MM.1S (cell line): Measurements from ENCODE around the gene ATP6V1B1.

ENCODE experiments used
- DNase-seq: peaks from one replicate; pipeline ENCODE4 v3.0.0-alpha.2; 2015
- H2AFZ ChIP-seq: fragments of 300-600 bp; sonication (generic); 2 replicates; pipeline ENCODE4 v1.6.0; 2016; ENCODE audit warnings: antibody characterized with exemption, low read length
- H3F3A ChIP-seq: fragments of 300-600 bp; sonication (generic); 2 replicates; pipeline ENCODE4 v1.6.1; 2016; ENCODE audit warnings: mild to moderate bottlenecking, antibody characterized with exemption, low read length, moderate library complexity, mixed read lengths; ENCODE audit not compliant: insufficient read depth
- H3K27ac ChIP-seq: fragments of 300-600 bp; sonication (generic); 2 replicates; pipeline ENCODE4 v1.5.1; 2016; ENCODE audit warnings: mild to moderate bottlenecking, low read length
- H3K27me3 ChIP-seq: fragments of 300-600 bp; sonication (generic); replicated peaks from 2 replicates; pipeline ENCODE4 v1.6.0; 2016; ENCODE audit warnings: low read length; ENCODE audit not compliant: insufficient read depth
- H3K36me3 ChIP-seq: fragments of 300-600 bp; sonication (generic); replicated peaks from 2 replicates; pipeline ENCODE4 v1.6.1; 2016; ENCODE audit warnings: mild to moderate bottlenecking, low read length, mixed read lengths; ENCODE audit not compliant: insufficient read depth
- H3K4me1 ChIP-seq: fragments of 300-600 bp; sonication (generic); 2 replicates; pipeline ENCODE4 v1.6.1; 2016; ENCODE audit warnings: low read length, mixed read lengths
- H3K4me2 ChIP-seq: fragments of 300-600 bp; sonication (generic); 2 replicates; pipeline ENCODE4 v1.6.0; 2016; ENCODE audit warnings: low read depth, low read length
- H3K4me3 ChIP-seq: fragments of 300-600 bp; sonication (generic); 2 replicates; pipeline ENCODE4 v1.5.1; 2016; ENCODE audit warnings: low read length, mixed read lengths
- H3K79me2 ChIP-seq: fragments of 300-600 bp; sonication (generic); 2 replicates; pipeline ENCODE4 v1.6.1; 2016; ENCODE audit warnings: mixed run types, low read length, mixed read lengths
- H3K9ac ChIP-seq: fragments of 300-600 bp; sonication (generic); 2 replicates; pipeline ENCODE4 v1.6.1; 2016; ENCODE audit warnings: low read length, mixed read lengths
- H3K9me2 ChIP-seq: fragments of 300-600 bp; sonication (generic); replicated peaks from 2 replicates; pipeline ENCODE4 v1.6.1; 2016; ENCODE audit warnings: mild to moderate bottlenecking, low read length, mixed read lengths; ENCODE audit not compliant: insufficient read depth
- H3K9me3 ChIP-seq: fragments of 300-600 bp; sonication (generic); replicated peaks from 2 replicates; pipeline ENCODE4 v1.6.1; 2016; ENCODE audit warnings: mild to moderate bottlenecking, low read length, mixed read lengths; ENCODE audit not compliant: insufficient read depth
- H4K20me1 ChIP-seq: fragments of 300-600 bp; sonication (generic); 2 replicates; pipeline ENCODE4 v1.6.1; 2016; ENCODE audit warnings: mild to moderate bottlenecking, low read length, moderate library complexity, mixed read lengths; ENCODE audit not compliant: insufficient read depth
- EZH2 ChIP-seq: fragments of 300-600 bp; sonication (generic); optimal IDR thresholded peaks from 2 replicates; pipeline ENCODE3; 2017; ENCODE audit warnings: low read depth, mild to moderate bottlenecking, antibody characterized with exemption, low read length, mixed read lengths
- EZH2phosphoT487 ChIP-seq: fragments of 300-600 bp; sonication (generic); IDR thresholded peaks from 2 replicates; pipeline ENCODE4 v1.6.1; 2018; ENCODE audit warnings: antibody characterized with exemption, low read length
- TF ChIP-seq, protein P1 (sequence below): fragments of 300-600 bp; sonication (generic); IDR thresholded peaks from 2 replicates; pipeline ENCODE4 v1.5.1; 2016; ENCODE audit warnings: antibody characterized with exemption, low read length, mixed read lengths

The ATP6V1B1 gene

DNA sequence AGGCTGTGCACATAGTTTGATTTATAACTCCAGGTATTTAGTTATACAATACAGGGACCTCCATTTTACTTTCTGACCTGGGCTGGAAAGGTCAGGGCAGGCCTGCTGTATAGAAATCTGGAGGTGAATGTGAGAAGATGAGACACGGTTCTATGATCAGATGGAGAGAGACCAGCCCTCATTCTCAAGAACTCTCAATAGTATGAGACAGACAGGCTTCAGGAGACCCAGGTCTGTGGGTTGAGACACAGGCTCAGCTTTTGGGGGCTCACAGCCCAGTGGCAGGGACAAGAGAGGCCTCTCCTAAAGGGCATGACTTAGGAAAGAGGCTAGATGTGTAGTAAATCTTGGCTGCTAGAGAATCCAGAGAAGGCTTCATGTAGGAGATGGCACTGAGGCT, 719 bp upstream of the ATP6V1B1 start:
- H3K4me2 ChIP-seq, result no peak overlapping the region
- no peak for TF ChIP-seq EZH2phosphoT487
- no peak for TF ChIP-seq EZH2
- TF ChIP-seq, protein P1, sequence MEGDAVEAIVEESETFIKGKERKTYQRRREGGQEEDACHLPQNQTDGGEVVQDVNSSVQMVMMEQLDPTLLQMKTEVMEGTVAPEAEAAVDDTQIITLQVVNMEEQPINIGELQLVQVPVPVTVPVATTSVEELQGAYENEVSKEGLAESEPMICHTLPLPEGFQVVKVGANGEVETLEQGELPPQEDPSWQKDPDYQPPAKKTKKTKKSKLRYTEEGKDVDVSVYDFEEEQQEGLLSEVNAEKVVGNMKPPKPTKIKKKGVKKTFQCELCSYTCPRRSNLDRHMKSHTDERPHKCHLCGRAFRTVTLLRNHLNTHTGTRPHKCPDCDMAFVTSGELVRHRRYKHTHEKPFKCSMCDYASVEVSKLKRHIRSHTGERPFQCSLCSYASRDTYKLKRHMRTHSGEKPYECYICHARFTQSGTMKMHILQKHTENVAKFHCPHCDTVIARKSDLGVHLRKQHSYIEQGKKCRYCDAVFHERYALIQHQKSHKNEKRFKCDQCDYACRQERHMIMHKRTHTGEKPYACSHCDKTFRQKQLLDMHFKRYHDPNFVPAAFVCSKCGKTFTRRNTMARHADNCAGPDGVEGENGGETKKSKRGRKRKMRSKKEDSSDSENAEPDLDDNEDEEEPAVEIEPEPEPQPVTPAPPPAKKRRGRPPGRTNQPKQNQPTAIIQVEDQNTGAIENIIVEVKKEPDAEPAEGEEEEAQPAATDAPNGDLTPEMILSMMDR, result no peak

DNA sequence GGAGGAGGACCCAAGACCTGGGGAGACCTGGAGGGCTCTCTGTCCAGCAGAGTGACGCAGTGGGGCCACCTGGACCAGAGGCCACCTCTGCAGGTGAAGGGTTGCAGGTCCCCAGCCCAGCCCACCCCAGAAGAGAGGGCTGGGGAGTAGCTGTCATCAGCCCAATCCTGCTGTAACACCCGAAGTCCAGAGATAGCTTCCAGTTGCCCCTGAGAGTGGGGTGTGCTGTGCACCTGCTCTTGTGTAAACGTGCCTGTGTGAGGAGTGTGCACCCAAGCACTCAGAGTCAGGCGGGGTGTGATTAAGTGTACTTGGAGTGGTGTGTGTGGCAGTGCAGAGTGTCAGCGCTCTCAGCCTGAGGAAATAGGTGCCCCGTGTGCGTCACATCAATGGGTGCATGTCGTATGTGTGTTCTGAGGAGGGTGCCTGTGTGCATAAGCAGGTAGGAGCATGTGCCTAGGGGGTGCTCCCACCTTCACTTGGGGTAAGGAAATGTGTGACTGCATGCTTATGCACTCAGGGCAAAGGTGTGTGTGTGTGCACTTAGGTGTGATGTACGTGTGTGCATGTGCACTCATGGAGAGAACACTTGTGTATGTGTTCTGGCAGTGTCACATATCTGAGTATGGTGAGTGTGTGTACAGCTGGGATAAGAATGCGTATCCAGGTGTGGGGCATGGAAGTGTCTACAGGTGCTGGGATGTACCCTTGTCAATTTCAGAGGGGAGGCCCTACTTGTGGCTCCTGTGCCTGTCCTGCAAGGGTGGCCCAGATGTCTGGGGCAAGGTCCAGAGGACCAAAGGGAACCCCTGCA, 672 bp downstream of the ATP6V1B1 start:
- no peak for DNase-seq
- Histone ChIP-seq H3K9me2 (no peaks in the 10 kb centered on the region), H3K9ac (no peak overlapping the region), H4K20me1 (no peaks in the 10 kb centered on the region), H3K27me3 (no peaks in the 10 kb centered on the region), H2AFZ (no peak overlapping the region), H3K9me3 (no peaks in the 10 kb centered on the region), H3K79me2 (no peaks in the 10 kb centered on the region), H3F3A (no peaks in the 10 kb centered on the region), H3K4me3 (no peak overlapping the region), H3K4me1 (no peaks in the 10 kb centered on the region), H3K27ac (no peak overlapping the region), H3K36me3 (no peaks in the 10 kb centered on the region), H3K4me2 (no peak overlapping the region)
- TF ChIP-seq EZH2 (no peak), EZH2phosphoT487 (no peak)
- TF ChIP-seq, protein P1, result no peak

More for the DNA sequence above, 719 bp upstream of the ATP6V1B1 start:
- Histone ChIP-seq H3K9me3 (no peaks in the 10 kb centered on the region), H3K27me3 (no peaks in the 10 kb centered on the region), H3K9me2 (no peaks in the 10 kb centered on the region), H3K4me3 (no peak overlapping the region), H3K4me1 (no peaks in the 10 kb centered on the region), H3K36me3 (no peaks in the 10 kb centered on the region), H3K79me2 (no peaks in the 10 kb centered on the region), H3F3A (no peaks in the 10 kb centered on the region), H3K27ac (no peak overlapping the region), H2AFZ (no peak overlapping the region), H4K20me1 (no peaks in the 10 kb centered on the region), H3K9ac (no peak overlapping the region)
- DNase-seq, result no peak

DNA sequence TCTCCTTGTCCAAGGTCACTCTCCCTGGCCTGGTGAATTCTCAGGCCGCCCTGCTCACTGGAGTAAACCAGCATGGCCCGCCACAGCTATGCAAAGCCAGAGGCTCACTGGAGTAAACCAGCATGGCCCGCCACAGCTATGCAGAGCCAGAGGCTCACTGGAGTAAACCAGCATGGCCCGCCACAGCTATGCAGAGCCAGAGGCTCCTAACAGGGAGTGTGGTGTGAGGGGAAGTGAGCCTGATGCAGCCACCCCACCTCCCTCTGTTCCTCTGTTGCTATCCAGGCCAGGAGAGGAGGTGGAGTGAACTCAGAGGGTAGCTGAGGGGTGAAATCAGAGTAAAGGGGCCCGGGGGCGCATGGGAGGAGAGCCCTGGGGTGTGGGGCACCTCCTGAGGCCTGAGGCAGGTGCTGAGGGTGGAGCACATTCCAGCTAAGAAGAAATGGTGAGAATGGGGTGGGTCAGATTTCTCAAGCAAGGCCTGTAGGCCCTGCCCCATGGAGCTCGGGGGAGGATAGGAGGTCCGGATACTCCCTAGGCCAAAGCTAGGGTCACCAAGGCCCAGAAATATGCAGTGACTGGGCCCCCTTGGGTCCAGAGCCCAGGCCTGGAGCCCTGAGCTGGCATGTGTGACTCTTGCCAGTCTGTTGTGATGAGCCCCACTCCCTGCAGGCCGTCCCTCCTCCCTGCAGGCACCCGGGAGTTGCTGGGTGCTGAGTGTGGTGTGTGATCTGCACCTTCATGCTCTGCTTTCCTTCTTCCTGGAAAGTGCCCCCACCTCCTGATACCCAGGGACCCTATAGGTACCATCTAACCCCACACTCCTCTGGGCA, 1.5 kb downstream of the ATP6V1B1 start:
- Histone ChIP-seq H3F3A (no peaks in the 10 kb centered on the region), H2AFZ (no peak overlapping the region), H3K27ac (no peak overlapping the region), H3K4me2 (no peak overlapping the region), H3K9me3 (no peaks in the 10 kb centered on the region), H3K9me2 (no peaks in the 10 kb centered on the region), H3K27me3 (no peaks in the 10 kb centered on the region), H3K79me2 (no peaks in the 10 kb centered on the region), H3K4me3 (no peak overlapping the region), H3K36me3 (no peaks in the 10 kb centered on the region), H3K4me1 (no peaks in the 10 kb centered on the region), H4K20me1 (no peaks in the 10 kb centered on the region), H3K9ac (no peak overlapping the region)
- TF ChIP-seq EZH2 (no peak), EZH2phosphoT487 (no peak)
- TF ChIP-seq, protein P1, result no peak
- no peak for DNase-seq
